Hepatocyte (in vitro differentiated cells): ENCODE data around the gene RNLS.

Experiments used
- EZH2 ChIP-seq: fragments of 200-600 bp; sonication (generic); IDR thresholded peaks from 2 replicates; pipeline ENCODE4 v1.6.1; 2016; ENCODE audit warnings: antibody characterized with exemption, mild to moderate bottlenecking, borderline replicate concordance
- EZH2phosphoT487 ChIP-seq: fragments of 200-600 bp; sonication (generic); IDR thresholded peaks from one replicate; pipeline ENCODE4 v1.6.1; 2018; ENCODE audit warnings: antibody characterized with exemption, mild to moderate bottlenecking, low read depth, moderate library complexity; ENCODE audit not compliant: unreplicated experiment, severe bottlenecking
- TF ChIP-seq, protein P1 (sequence below): fragments of 200-600 bp; sonication (generic); IDR thresholded peaks from 2 replicates; pipeline ENCODE4 v1.5.1; 2016; ENCODE audit warnings: antibody characterized with exemption, mild to moderate bottlenecking; ENCODE audit not compliant: poor library complexity

- no peak for TF ChIP-seq EZH2
- TF ChIP-seq, protein P1, sequence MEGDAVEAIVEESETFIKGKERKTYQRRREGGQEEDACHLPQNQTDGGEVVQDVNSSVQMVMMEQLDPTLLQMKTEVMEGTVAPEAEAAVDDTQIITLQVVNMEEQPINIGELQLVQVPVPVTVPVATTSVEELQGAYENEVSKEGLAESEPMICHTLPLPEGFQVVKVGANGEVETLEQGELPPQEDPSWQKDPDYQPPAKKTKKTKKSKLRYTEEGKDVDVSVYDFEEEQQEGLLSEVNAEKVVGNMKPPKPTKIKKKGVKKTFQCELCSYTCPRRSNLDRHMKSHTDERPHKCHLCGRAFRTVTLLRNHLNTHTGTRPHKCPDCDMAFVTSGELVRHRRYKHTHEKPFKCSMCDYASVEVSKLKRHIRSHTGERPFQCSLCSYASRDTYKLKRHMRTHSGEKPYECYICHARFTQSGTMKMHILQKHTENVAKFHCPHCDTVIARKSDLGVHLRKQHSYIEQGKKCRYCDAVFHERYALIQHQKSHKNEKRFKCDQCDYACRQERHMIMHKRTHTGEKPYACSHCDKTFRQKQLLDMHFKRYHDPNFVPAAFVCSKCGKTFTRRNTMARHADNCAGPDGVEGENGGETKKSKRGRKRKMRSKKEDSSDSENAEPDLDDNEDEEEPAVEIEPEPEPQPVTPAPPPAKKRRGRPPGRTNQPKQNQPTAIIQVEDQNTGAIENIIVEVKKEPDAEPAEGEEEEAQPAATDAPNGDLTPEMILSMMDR: no peak
- TF ChIP-seq EZH2phosphoT487: no peak
These were observed 41.9 kb downstream of the RNLS start for GRCh38 chr10:88541116-88541626.
